Esophagus (tissue), 2 donors: ENCODE measurements around the gene RDH14. TPM values are rescaled to one million over a fixed set of nuclear protein-coding genes. Genes with fewer than 3 reads are reported as not detected.

Experiments
- H3K27ac ChIP-seq, 2 donors: one replicate each; pipeline ENCODE4 v1.5.1; 2013; ENCODE audit warnings: low read depth in 2 of 2, mild to moderate bottlenecking in 2 of 2, inconsistent platforms in 1 of 2, low read length in 1 of 2, moderate library complexity in 1 of 2
- H3K27me3 ChIP-seq, 2 donors: one replicate each; pipeline ENCODE4 v1.6.1; 2013; ENCODE audit warnings: low read length in 2 of 2, control low read depth in 1 of 2, mild to moderate bottlenecking in 1 of 2; ENCODE audit not compliant: insufficient read depth in 2 of 2, control insufficient read depth in 1 of 2
- H3K36me3 ChIP-seq, 2 donors: one replicate each; pipeline ENCODE4 v1.6.1; 2013; ENCODE audit warnings: low read length in 1 of 2; ENCODE audit not compliant: control insufficient read depth in 2 of 2, insufficient read depth in 2 of 2
- H3K4me1 ChIP-seq, 2 donors: one replicate each; pipeline ENCODE4 v1.6.1; 2013; ENCODE audit warnings: low read length in 1 of 2; ENCODE audit not compliant: control insufficient read depth in 2 of 2, insufficient read depth in 2 of 2
- H3K4me3 ChIP-seq, 2 donors: one replicate each; pipeline ENCODE4 v1.5.1; 2013; ENCODE audit warnings: low read length in 2 of 2, mild to moderate bottlenecking in 2 of 2, low read depth in 1 of 2, moderate library complexity in 1 of 2
- H3K9me3 ChIP-seq, 2 donors: one replicate each; pipeline ENCODE4 v1.6.1; 2013; ENCODE audit warnings: mild to moderate bottlenecking in 2 of 2, low read depth in 1 of 2, low read length in 1 of 2, moderate library complexity in 1 of 2; ENCODE audit not compliant: control insufficient read depth in 2 of 2, insufficient read depth in 1 of 2
- WGBS, 2 donors: extraction: QIAGEN DNeasy Blood & Tissue Kit; methylation state at CpG; one replicate each; pipeline ENCODE4 v1.1.7; 2013; 5-methylcytosine and 5-hydroxymethylcytosine counted together
- polyA plus RNA-seq, 2 donors: library from polyadenylated mRNA; stranded (reverse); fragments of 200-250 nt; gene quantifications; one replicate each; pipeline ENCODE4 v1.2.3, GENCODE V29; 2013
- donor health status: healthy with polysubstance abuse.
- donor health status: Bipolar disorder and iron deficiency.

RDH14 gene
- polyA plus RNA-seq, 2 donors, result 11.8 to 14.3 TPM

GRCh38 chr2:18517386-18517785 is 43.1 kb downstream of the RDH14 start:
- H3K27me3 ChIP-seq, result no peaks in the 10 kb centered on the region
- peaks cover 0 to 3% of the 10 kb centered on the region in 2 donors for H3K4me1 ChIP-seq
- no peaks in the 10 kb centered on the region for H3K9me3 ChIP-seq
- 69 to 87% methylated on average over 1 of the region's 1 CpG for WGBS, 2 donors
- H3K27ac ChIP-seq, result no peak overlapping the region
- H3K4me3 ChIP-seq, result no peak overlapping the region
- no peaks in the 10 kb centered on the region for H3K36me3 ChIP-seq

GRCh38 chr2:18516112-18516511 is 44.3 kb downstream of the RDH14 start:
- Histone ChIP-seq H3K4me3 (no peak overlapping the region), H3K9me3 (no peaks in the 10 kb centered on the region), H3K27me3 (no peaks in the 10 kb centered on the region), H3K27ac (no peak overlapping the region), H3K4me1 (peaks cover 0 to 3% of the 10 kb centered on the region in 2 donors), H3K36me3 (no peaks in the 10 kb centered on the region)
- 56 to 58% methylated on average over 11 of the region's 11 CpGs for WGBS, 2 donors

- Histone ChIP-seq H3K27me3 (no peaks in the 10 kb centered on the region), H3K27ac (no peak overlapping the region), H3K36me3 (no peaks in the 10 kb centered on the region), H3K9me3 (no peaks in the 10 kb centered on the region), H3K4me3 (no peak overlapping the region), H3K4me1 (peaks cover 0 to 3% of the 10 kb centered on the region in 2 donors)
- WGBS, 2 donors, result 70 to 71% methylated on average over 4 of the region's 4 CpGs
These were observed 45.7 kb downstream of the RDH14 start for GRCh38 chr2:18514526-18515461.

- Histone ChIP-seq H3K27me3 (no peaks in the 10 kb centered on the region), H3K27ac (no peak overlapping the region), H3K36me3 (no peaks in the 10 kb centered on the region), H3K4me3 (no peak overlapping the region), H3K4me1 (peaks cover 0 to 3% of the 10 kb centered on the region in 2 donors), H3K9me3 (no peaks in the 10 kb centered on the region)
- WGBS, 2 donors, result 94 to 97% methylated on average over 2 of the region's 2 CpGs
These were observed 49.7 kb downstream of the RDH14 start for GRCh38 chr2:18510775-18511174.

- Histone ChIP-seq H3K27ac (no peak overlapping the region), H3K36me3 (no peaks in the 10 kb centered on the region), H3K9me3 (no peaks in the 10 kb centered on the region), H3K4me3 (no peak overlapping the region), H3K27me3 (no peaks in the 10 kb centered on the region), H3K4me1 (no peaks in the 10 kb centered on the region)
- 87 to 89% methylated on average over 8 of the region's 8 CpGs for WGBS, 2 donors
These were observed 53.5 kb downstream of the RDH14 start for GRCh38 chr2:18506883-18507509.

- Histone ChIP-seq H3K36me3 (no peaks in the 10 kb centered on the region), H3K9me3 (no peaks in the 10 kb centered on the region), H3K4me3 (no peak overlapping the region), H3K4me1 (no peaks in the 10 kb centered on the region), H3K27ac (no peak overlapping the region), H3K27me3 (no peaks in the 10 kb centered on the region)
- WGBS, 2 donors, result 54 to 58% methylated on average over 4 of the region's 4 CpGs
These were observed 54.6 kb downstream of the RDH14 start for GRCh38 chr2:18505703-18506341.

Other genes with a start within 250 kb of the RDH14 start
- not detected for gene NT5C1B, start 28.9 kb upstream of the RDH14 start, polyA plus RNA-seq